PC-3 (cell line): Measurements from ENCODE around the gene IER3. TPM values are rescaled to one million over a fixed set of nuclear protein-coding genes. Genes with fewer than 3 reads are reported as not detected.

Experiments used
- ATAC-seq: fragments of 200-7000 bp; cut with Tn5 transposase; 2 replicates; pipeline ENCODE4 v1.9.1; 2020; ENCODE audit warnings: mild to moderate bottlenecking, moderate library complexity
- Bru-seq: library from RNA; stranded (reverse); fragments of 400-500 nt; gene quantifications from one replicate; lab custom pipeline; 2021; lab: Mats Ljungman, UMichigan
- BruChase-seq, 2 experiments: library from RNA; stranded (reverse); fragments of 400-500 nt; gene quantifications; one replicate each; lab custom pipeline; 2021; lab: Mats Ljungman, UMichigan
- BruUV-seq: library from RNA; stranded (reverse); fragments of 400-500 nt; replicated peaks from 2 replicates; lab custom pipeline; 2021; lab: Mats Ljungman, UMichigan
- CTCF ChIA-PET: fragments of 300-600 bp; sonication (Branson Sonifier 250); formaldehyde crosslinking; loops from one replicate; lab custom pipeline; 2022; ENCODE audit warnings: antibody characterized with exemption; lab: Charles Lee
- POLR2A ChIA-PET: fragments of 300-600 bp; sonication (Branson Sonifier 250); formaldehyde crosslinking; loops from one replicate; lab custom pipeline; 2022; ENCODE audit warnings: antibody characterized with exemption; ENCODE audit not compliant: unreplicated experiment; lab: Charles Lee
- DNase-seq: peaks from one replicate; pipeline ENCODE4 v3.0.0-alpha.2; 2015
- H2AFZ ChIP-seq: fragments of 300-600 bp; sonication (generic); 2 replicates; pipeline ENCODE4 v1.6.0; 2016; ENCODE audit warnings: antibody characterized with exemption, low read length
- H3F3A ChIP-seq: fragments of 300-600 bp; sonication (generic); one replicate; pipeline ENCODE4 v1.6.0; 2017; ENCODE audit warnings: antibody characterized with exemption, low read length, control low read depth, mild to moderate bottlenecking; ENCODE audit not compliant: unreplicated experiment
- H3K27ac ChIP-seq: fragments of 300-600 bp; sonication (generic); 2 replicates; pipeline ENCODE4 v1.5.1; 2016; ENCODE audit warnings: mild to moderate bottlenecking, low read length
- H3K27me3 ChIP-seq: fragments of 300-600 bp; sonication (generic); 2 replicates; pipeline ENCODE4 v1.6.1; 2016; ENCODE audit warnings: low read length, mixed read lengths
- H3K36me3 ChIP-seq: fragments of 300-600 bp; sonication (generic); 2 replicates; pipeline ENCODE4 v1.6.1; 2016; ENCODE audit warnings: low read depth, mixed run types, low read length, mixed read lengths
- H3K4me1 ChIP-seq: fragments of 300-600 bp; sonication (generic); 2 replicates; pipeline ENCODE4 v1.5.1; 2016; ENCODE audit warnings: low read length; ENCODE audit not compliant: insufficient read depth
- H3K4me2 ChIP-seq: fragments of 300-600 bp; sonication (generic); 2 replicates; pipeline ENCODE4 v1.6.0; 2016; ENCODE audit warnings: low read length
- H3K4me3 ChIP-seq: fragments of 300-600 bp; sonication (generic); 2 replicates; pipeline ENCODE4 v1.5.1; 2016; ENCODE audit warnings: mild to moderate bottlenecking, low read length, mixed read lengths
- H3K79me2 ChIP-seq: fragments of 300-600 bp; sonication (generic); 2 replicates; pipeline ENCODE4 v1.6.1; 2017; ENCODE audit warnings: low read length, mixed read lengths
- H3K9ac ChIP-seq: fragments of 300-600 bp; sonication (generic); 2 replicates; pipeline ENCODE4 v1.6.0; 2016; ENCODE audit warnings: mild to moderate bottlenecking, low read length
- H3K9me2 ChIP-seq: fragments of 300-600 bp; sonication (generic); replicated peaks from 2 replicates; pipeline ENCODE4 v1.6.1; 2016; ENCODE audit warnings: mixed run types, low read length, mixed read lengths
- H3K9me3 ChIP-seq: fragments of 300-600 bp; sonication (generic); 2 replicates; pipeline ENCODE4 v1.6.1; 2016; ENCODE audit warnings: low read length, mixed read lengths
- H4K20me1 ChIP-seq: fragments of 300-600 bp; sonication (generic); 2 replicates; pipeline ENCODE4 v1.6.1; 2016; ENCODE audit warnings: low read length, mixed read lengths
- EZH2 ChIP-seq: fragments of 300-600 bp; sonication (generic); IDR thresholded peaks from one replicate; pipeline ENCODE4 v1.6.1; 2017; ENCODE audit warnings: antibody characterized with exemption, mild to moderate bottlenecking, low read length; ENCODE audit not compliant: unreplicated experiment
- EZH2phosphoT487 ChIP-seq: fragments of 300-600 bp; sonication (generic); IDR thresholded peaks from 2 replicates; pipeline ENCODE4 v1.6.1; 2018; ENCODE audit warnings: mild to moderate bottlenecking, antibody characterized with exemption, low read length, borderline replicate concordance
- intact Hi-C: fragments of 100-400 bp; cut with micrococcal nuclease; formaldehyde crosslinking; loops from 2 replicates; pipeline ENCODE4 v1.9.0; 2023
- long read RNA-seq: library from polyadenylated mRNA; unstranded; transcript quantifications from one replicate; pipeline ENCODE4 v2.0.0, GENCODE V29; 2021; ENCODE audit not compliant: unreplicated experiment
- total RNA-seq: library from RNA; depleted of rRNA; stranded (reverse); fragments of >200 nt; gene quantifications from 2 replicates; pipeline ENCODE4 v1.2.3, GENCODE V29; 2014; rRNA removed
- TF ChIP-seq, protein P1 (sequence below): fragments of 300-600 bp; sonication (generic); conservative IDR thresholded peaks from 2 replicates; pipeline ENCODE4 v1.5.1; 2017; ENCODE audit warnings: antibody characterized with exemption, low read depth, mild to moderate bottlenecking, low read length

IER3 gene, protein sequence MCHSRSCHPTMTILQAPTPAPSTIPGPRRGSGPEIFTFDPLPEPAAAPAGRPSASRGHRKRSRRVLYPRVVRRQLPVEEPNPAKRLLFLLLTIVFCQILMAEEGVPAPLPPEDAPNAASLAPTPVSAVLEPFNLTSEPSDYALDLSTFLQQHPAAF
- total RNA-seq (1,173 and 1,198 TPM in 2 replicates), Bru-seq, nascent RNA (percentile 100 among the genes with signal in this experiment), BruChase-seq, experiment 1, labeled RNA remaining after a 6-hour chase (percentile 100 among the genes with signal in this experiment), BruChase-seq, experiment 2, labeled RNA remaining after a 2-hour chase (percentile 100 among the genes with signal in this experiment)
- long read RNA-seq, transcript IER3-201 (2 exons, 1,244 nt), result minor isoform, 19 of 265 reads
- long read RNA-seq, transcript IER3-202 (1 exons, 1,350 nt), result major isoform, 246 of 265 reads
- long read RNA-seq, partial matches to known transcripts, result 0 of 265 reads
- long read RNA-seq, other reads (novel, unspliced or antisense), result 0 of 265 reads

DNA sequence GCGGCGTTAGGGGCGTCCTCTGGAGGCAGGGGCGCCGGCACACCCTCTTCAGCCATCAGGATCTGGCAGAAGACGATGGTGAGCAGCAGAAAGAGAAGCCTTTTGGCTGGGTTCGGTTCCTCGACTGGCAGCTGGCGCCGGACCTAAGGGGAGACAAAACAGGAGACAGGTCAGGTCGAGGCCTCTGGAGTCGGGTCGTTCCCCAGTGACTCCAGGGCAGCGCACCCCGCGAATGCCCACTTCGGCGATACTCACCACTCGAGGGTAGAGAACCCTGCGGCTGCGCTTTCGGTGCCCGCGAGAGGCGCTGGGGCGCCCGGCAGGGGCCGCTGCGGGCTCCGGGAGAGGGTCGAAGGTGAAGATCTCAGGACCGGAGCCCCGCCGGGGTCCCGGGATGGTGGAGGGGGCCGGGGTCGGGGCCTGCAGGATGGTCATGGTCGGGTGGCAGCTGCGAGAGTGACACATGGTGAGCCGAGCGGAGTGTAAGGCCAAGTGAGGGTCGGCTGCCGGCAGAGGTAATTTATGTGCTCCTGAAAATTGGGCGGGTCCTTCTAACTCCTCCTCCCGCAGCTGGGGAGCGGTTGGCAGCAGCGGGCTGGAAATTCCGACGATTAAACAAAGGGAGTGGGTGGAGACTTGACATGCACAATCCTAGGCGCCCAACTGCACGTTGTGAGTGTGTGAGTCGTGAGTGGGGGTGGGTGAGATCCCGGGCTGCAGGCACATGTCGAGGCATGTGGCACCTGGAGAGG is at the start of gene IER3:
TSS of gene IER3 (minus strand) at position 494 of the 752 bp plus-strand sequence. CDS start at position 465, 29 bp downstream.
- ChIA-PET POLR2A (interaction anchor here (0.5 to 1.1 kb wide), 9 partner anchors 8 to 78 kb away, joined by 3 to 8 read pairs (median 4); no protein-coding TSS in a partner anchor), CTCF (interaction anchor here (1.0 kb wide), 1 partner anchor 8 kb away, joined by 3 read pairs; no protein-coding TSS in a partner anchor)
- BruUV-seq, result no TSS peak

DNA sequence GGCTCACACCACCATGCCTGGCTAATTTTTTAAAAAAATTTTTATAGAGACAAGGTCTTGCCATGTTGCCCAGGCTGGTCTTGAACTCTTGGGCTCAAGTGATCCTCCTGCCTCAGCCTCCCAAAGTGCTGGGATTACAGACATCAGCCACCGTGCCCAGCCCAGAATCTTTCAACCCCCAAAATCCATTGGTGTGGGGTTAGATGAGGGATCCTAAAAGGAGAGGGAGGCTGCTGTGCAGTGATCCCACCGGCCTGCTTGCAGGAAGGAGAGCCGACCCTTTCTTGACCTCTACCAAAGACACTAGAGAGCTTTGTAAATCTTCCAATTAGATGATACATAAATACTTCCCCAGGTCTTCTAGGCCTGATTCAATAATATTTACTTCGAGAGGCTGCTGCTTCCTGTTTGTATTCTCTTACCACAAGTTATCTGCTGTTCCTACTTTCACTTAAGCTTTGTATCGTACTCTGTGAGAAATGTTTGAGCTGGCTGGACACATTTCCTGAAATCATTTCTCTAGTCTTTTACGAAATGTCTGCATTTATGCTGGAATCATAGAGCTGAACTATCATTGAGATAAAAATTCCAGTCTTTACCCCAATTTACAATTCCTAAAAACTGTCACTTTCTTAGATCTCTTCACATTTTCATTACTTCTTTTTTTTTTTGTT is 49.3 kb upstream of the IER3 start:
- DNase-seq, result peak; percentile 10
- no TSS peak for BruUV-seq
- Histone ChIP-seq H3K27me3 (no peaks in the 10 kb centered on the region), H3K27ac (peak overlapping the region; percentile 17), H3K36me3 (no peaks in the 10 kb centered on the region), H3F3A (no peaks in the 10 kb centered on the region), H3K4me1 (0 out of 2 replicates have a peak, but pooled peaks cover 5% of the 10 kb centered on the region), H4K20me1 (no peaks in the 10 kb centered on the region), H3K79me2 (no peaks in the 10 kb centered on the region), H3K9me3 (no peaks in the 10 kb centered on the region), H3K9ac (no peak overlapping the region), H3K4me3 (no peak overlapping the region), H3K9me2 (no peaks in the 10 kb centered on the region), H3K4me2 (no peak overlapping the region), H2AFZ (peak overlapping the region; percentile 41; the same call in 1 of the 2 replicates)
- POLR2A ChIA-PET, result no interaction called here
- intact Hi-C loops, result no loop called here
- no peak for TF ChIP-seq EZH2
- TF ChIP-seq EZH2phosphoT487, result no peak
- TF ChIP-seq, protein P1, sequence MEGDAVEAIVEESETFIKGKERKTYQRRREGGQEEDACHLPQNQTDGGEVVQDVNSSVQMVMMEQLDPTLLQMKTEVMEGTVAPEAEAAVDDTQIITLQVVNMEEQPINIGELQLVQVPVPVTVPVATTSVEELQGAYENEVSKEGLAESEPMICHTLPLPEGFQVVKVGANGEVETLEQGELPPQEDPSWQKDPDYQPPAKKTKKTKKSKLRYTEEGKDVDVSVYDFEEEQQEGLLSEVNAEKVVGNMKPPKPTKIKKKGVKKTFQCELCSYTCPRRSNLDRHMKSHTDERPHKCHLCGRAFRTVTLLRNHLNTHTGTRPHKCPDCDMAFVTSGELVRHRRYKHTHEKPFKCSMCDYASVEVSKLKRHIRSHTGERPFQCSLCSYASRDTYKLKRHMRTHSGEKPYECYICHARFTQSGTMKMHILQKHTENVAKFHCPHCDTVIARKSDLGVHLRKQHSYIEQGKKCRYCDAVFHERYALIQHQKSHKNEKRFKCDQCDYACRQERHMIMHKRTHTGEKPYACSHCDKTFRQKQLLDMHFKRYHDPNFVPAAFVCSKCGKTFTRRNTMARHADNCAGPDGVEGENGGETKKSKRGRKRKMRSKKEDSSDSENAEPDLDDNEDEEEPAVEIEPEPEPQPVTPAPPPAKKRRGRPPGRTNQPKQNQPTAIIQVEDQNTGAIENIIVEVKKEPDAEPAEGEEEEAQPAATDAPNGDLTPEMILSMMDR, result no peak
- CTCF ChIA-PET, result no interaction called here
- ATAC-seq, result peak; percentile 42; the same call in 1 of the 2 replicates

More for the DNA sequence above, at the start of gene IER3:
- H3K79me2 ChIP-seq, result peaks cover 80% of the 10 kb centered on the region
- peaks cover 9% of the 10 kb centered on the region for H4K20me1 ChIP-seq
- ATAC-seq (peak; percentile 3), DNase-seq (peak; percentile 90)
- intact Hi-C loops, result loop anchor here (5.0 kb wide), 1 partner anchor 133 kb away; no protein-coding TSS in a partner anchor
- no peak within 1 kb of the TSS for H2AFZ ChIP-seq
- peaks cover 25% of the 10 kb centered on the region for H3K36me3 ChIP-seq
- H3K9ac ChIP-seq, result peak within 1 kb of the TSS; percentile 100
- peaks cover 15% of the 10 kb centered on the region for H3F3A ChIP-seq
- H3K4me3 ChIP-seq, result peak within 1 kb of the TSS; percentile 91
- no peaks in the 10 kb centered on the region for H3K27me3 ChIP-seq
- H3K4me1 ChIP-seq, result peaks cover 73% of the 10 kb centered on the region
- H3K4me2 ChIP-seq, result peak within 1 kb of the TSS; percentile 85
- no peaks in the 10 kb centered on the region for H3K9me2 ChIP-seq
- TF ChIP-seq EZH2phosphoT487 (no peak), EZH2 (no peak)
- TF ChIP-seq, protein P1, result no peak; the same call in 1 of the 2 replicates
- H3K27ac ChIP-seq, result peak within 1 kb of the TSS; percentile 98
- no peaks in the 10 kb centered on the region for H3K9me3 ChIP-seq
